HG02885 (cell line): ENCODE data around the gene APCDD1L.

Experiments used
- ATAC-seq: cut with Tn5 transposase; IDR thresholded peaks from one replicate; pipeline ENCODE4 v1.9.1; 2021; ENCODE audit warnings: mild to moderate bottlenecking; ENCODE audit not compliant: unreplicated experiment, poor library complexity

The APCDD1L gene

GRCh38 chr20:58470336-58471192 lies 44.6 kb downstream of the APCDD1L start:
- no peak for ATAC-seq

GRCh38 chr20:58469616-58470015 lies 45.6 kb downstream of the APCDD1L start:
- ATAC-seq: no peak

DNA sequence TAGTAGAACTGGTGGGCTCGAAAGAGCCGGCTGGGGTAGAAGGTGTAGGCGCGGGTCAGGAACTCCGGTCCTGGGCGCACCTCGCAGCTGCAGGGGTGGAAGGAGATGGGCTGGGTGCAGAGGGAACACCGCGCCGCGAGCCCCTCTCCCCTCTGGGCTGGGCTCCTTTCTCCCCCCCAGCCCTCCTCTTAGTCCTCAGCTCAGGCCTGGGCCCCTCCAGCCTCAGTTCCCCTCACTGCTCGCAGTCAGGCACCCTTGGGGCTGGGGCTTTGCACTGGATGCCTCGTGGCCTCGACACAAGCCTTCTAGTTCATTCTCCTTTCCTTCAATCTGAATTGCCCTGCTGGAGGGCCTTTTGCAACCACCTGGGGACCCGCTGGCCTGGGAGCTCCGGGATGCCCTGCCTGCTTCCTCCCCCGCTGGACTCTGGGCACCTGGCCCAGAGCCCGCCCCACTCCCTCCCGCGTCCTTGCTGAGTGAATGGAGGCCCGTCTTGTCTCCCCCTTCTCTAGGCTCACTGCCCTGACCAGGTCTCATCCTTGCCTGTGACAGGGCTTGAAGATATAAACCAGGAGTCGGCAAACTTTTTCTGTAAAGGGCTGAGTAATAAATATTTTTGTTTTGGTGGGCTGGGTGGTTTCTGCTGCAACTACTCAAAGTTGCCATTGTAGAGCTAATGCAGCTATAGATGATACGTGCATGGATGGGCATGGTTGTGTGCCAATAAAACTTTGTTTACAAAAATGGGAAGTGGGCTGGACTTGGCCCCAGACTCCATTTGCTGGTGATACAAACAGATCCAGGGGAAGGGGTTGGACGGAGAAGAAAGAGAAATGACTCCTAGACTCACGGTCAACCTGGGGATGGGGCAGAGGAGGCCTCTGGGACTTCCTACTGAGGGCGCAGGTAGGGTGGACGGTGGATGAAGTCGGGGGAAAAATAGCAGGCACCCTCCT lies 47.3 kb downstream of the APCDD1L start:
- ATAC-seq: no peak

- no peak for ATAC-seq
Measured at GRCh38 chr20:58466729-58467571, 48.2 kb downstream of the APCDD1L start.

DNA sequence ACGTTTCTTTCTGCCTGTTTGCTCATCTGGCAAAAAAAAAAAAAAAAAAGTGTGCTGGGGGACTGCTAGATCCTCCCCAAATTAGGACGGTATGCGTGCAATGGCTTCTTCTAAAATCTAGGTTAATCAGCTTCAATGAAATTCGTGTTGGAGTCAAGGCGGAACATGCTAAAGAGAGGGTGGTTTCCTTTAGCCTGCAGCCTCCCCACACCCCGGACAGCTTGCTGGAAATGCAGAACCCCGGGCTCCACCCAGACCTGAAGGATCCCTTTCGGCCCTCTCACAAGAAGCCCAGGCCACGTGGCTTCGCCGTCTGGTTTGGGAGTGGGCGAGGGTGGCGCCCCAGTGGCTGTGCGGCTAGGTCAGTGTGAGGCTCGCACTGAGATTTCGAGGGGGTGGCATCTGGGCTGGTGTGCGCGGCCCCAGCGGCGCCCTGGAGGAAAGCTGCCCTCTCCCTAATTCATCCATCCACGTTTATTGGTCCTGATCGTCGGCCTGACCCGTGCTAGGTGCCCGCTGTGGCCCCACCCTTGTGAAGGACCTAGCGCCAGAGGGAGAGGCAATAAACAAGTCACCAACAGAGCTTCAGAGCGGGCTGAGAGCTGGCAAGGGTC lies 49.0 kb downstream of the APCDD1L start:
- ATAC-seq: no peak

GRCh38 chr20:58464838-58465237 lies 50.4 kb downstream of the APCDD1L start:
- no peak for ATAC-seq

DNA sequence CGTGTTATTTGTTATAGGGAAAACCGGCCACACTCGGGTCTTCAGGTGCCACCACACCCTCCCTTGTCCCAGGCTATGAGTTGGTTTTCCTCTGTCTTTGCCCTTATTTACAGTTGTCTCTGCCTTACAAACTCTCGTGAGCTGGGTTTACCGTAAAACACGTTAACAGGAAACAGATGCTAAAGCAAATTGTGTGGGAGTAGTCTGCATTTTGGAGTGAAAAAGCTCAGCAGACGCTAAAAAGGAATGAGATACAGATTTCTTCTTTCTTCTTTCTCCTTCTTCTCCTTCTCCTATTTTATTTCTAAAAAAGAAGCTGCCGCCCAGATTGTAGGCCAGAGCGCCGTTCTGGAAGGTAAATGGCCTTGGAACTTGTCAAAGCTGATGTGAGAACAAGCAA lies 51.9 kb downstream of the APCDD1L start:
- ATAC-seq: no peak

DNA sequence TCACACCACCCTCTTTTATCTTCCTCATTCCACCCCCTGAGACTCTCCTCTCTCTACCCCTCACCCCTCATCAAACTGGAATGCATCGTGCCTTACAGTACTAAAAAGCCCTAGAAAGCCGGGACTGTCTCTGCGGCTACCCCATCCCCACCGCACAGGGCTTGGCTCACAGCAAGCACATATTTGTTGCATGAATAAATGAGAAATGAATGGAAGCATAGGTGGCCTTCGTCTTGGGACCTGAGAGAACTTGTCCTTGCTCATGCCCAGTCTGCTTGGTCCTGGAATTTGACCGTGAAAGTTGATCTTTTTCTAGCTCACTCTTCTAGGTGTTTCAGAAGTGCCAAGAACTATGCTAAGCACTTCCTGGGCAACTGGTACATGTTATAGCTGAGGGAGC lies 53.3 kb downstream of the APCDD1L start:
- no peak for ATAC-seq

DNA sequence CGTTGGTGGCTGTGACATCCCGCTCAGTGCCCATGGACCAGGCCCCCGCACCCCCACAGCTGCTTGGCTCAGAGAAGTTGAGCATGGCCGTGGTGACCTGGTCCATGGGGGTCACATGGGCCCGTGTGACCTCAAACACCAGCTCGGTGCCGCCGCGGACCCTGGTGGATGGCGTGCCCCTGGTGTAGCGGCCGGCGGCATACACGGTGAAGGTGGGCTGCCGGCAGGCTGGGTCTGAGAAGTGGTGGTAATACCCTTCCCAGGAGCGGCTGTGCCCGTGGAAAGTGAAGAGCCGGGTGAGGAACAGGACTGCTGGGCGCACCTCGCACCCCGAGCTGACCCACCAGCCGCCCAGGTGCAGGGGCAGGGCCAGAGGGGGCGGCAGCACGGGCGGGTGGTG lies 54.1 kb downstream of the APCDD1L start:
- no peak for ATAC-seq

DNA sequence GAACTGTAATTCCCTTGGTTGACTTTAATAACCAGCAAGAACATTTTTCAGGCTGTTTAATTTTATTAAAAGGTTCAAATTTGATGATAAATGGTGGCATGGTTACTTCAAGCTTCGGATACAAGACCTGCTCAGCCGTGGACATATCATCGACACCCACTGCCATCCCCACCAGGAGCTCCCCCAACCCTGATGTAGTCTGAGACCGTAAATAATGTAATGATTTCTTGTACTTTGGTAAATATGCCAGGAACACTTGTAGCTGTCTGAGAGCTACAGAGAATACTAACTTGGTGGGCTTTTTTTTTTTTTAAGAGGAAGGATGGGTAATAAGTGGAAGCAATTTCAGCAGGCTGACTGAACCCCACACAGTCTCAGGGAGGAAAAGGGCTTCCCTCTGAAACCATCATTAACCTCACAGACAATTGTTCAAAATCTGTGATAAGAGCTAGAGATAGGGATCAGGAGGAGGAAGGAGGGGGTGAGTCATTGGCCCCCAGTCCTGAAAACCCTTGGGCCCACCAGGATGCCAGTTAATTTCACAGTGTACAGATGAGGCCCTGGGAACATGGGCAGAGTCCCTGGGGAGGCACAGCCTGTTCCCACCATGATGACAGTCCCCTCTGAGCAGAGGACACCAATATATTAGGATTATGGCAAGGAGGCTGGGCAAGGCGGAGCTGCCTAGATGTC lies 56.0 kb downstream of the APCDD1L start:
- ATAC-seq: peak; percentile 21

DNA sequence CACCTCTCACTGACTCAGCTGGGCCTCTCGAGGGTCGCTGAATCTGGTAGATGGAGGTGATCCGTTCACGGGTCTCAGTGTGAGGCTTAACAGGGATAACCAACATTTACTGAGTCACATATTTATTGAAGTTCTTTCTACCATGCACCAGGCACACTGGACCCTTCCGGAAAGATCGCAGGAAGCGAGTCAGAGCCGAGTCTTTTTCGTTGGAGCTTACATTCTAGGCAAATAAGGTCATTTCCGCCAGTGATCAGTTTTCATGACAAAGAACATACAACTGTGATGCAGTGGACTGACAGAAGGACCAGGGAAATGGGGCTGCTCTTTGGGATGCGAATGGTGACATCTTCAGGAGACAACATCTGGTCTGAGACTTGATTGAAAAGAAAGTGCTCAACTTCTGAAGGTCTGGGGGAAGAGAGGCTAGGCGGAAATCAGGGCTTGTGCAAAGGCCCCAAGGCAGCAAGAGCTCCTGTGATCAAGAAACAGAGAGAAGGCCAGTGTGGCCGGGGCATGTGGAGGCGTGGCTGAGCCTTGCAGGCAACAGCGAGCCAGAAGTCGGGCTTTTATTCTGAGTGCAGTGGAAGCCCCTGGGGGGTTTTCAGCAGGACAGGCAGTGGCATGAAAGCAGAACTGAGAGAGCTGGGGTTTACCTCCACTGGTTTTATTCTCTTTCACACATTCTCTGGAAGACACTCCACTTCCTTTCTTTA lies 56.7 kb downstream of the APCDD1L start:
- peak; percentile 96 for ATAC-seq

DNA sequence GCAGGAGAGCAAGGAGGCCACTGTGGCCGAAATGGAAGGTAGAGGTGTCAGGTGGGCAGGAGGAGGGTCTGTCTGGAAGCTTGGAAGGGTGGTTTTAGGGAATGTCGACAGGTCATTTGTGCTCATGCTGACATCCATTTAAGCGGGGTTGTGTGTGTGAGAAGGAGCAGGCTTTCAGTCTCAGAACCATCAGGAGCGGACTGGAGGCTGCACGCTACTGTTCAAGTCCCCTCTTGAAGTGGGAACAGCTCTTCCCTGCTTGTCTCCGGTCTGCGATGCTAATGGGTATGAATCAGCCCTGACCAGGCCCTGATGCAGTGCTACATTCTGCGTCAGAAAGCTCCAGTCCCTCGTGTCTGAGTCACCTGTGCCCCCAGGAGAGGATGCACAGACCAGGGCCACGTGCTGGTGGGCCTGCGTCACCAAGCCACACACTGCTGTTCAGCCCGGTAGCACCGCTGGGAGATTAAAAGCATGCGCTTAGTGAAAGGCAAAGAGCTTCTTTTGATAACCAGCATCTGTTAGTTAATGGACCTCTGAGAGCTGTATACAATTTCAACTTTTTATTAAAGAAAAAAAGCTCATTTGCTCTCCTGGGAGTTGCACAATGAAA lies 58.0 kb downstream of the APCDD1L start:
- no peak for ATAC-seq

DNA sequence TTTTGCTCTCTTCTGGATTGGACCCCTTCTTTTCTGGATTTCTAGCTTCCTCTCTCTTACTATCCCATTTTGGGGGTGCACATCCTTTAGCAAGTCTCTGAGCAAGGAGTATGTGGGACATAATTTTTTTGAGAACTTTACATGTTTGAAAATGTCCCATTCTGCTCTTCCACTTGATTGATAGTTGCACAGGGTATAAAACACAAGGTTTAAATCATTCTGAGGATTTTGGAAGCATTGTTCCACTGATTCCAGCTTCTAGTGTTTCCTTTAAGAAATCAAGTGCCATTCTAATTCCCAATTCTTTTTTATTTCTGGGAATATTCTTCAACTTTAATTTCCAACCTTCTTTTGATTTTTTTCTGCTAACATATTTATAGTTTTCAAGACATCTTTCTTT lies 60.7 kb downstream of the APCDD1L start:
- ATAC-seq: no peak

DNA sequence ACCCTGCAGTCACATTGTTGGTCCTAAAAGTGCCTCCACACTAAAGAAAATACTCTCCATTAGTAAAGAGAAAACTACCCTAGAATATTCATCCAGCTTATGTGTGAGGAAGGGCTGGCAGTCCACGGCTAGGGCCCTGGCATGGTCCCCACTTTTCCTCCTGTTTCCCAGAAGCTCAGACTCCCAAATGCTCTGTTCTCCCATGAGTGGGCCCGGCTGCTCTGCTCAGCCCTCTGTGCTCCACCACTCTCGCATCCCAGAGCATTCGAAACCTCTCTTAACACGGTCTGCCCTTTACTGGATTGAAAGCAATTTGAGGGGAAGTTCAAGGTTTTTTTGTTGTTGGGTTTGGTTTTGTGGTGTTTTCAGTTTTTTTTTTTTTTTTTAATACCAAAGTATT lies 61.8 kb downstream of the APCDD1L start:
- ATAC-seq: no peak

DNA sequence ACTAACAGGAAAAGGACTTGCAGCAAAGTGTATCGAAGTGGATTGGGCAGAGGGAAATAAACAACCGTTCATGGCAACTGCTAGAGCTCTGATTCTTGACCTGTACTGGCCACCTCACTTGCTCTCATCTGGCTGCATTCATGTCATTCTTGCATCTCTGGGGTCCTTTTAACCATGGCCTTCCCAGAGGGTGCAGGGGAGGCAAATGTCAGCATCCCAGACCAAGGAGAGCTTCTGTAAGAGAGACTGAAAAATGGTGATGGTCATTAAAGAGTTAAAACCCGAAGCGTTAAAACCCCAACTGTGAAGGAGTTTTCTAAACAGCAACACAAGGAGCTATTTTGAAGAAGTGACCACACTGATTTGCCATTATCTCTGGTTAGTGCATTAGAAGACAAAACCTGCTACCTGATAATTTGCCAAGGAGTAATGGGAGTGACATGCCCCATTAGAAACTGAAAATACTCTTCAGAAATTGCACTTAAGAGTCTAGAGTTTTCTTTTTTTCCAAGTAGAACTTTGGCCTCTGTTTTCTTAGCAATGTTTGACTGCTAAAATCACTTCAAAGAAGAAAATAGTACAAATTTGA lies 62.4 kb downstream of the APCDD1L start:
- ATAC-seq: no peak

GRCh38 chr20:58450254-58450653 lies 64.9 kb downstream of the APCDD1L start:
- ATAC-seq: no peak

DNA sequence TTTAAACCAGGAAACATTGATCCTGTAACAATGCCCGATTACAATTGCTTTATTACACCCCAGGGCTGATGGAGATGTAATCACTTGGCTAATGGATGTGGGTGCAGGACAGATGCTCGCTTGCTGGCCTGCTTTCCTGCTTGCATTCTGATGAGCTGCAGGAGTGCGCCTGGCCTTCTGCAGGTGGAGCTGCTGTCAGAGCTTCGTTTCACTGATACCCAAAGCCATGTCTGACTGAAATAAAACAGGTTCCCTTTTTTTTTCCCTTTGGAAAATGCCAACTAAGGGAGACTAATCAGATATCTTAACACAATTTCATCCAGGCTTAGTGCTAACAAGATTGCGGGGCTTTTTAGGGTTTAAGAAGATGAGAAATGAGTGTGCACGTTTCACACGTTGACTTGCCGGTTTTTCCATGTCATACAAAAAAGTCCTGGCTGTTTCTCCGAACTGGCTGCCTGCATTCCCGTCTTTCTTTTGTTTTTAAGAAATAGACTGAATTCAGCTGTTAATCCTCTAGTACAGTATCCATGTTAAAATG lies 65.4 kb downstream of the APCDD1L start:
- no peak for ATAC-seq

DNA sequence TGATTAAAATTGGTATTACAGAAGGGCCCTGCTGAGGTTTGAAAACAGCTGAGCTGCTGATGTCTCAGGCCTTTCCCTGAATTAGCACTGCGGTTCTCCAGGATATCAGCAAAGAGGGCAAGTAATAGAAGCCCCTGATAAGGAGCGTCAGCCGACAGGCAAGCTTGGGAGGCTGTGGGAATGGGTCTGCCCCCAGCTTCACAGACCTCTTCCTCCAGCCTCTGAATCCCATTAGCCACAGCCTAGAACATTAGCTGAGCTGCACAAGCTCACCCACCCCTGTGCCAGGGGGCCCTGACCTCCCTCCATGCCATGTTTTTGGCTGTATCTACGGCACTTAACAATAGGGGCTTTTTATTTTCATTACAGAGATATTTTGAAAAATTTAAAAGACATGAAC lies 66.2 kb downstream of the APCDD1L start:
- ATAC-seq: no peak
